GM19043 (cell line): ENCODE measurements around the gene PCNX3.
"Not testable (repeated sequence)": the region's sequence is repeated elsewhere in the genome, so short reads cannot be mapped to it uniquely, and the experiment has no call there.

Experiments used
- ATAC-seq: cut with Tn5 transposase; IDR thresholded peaks from one replicate; pipeline ENCODE4 v1.9.1; 2021; ENCODE audit warnings: low read depth; ENCODE audit not compliant: unreplicated experiment

The PCNX3 gene

GRCh38 chr11:65651589-65652510, 36.3 kb downstream of the PCNX3 start:
- ATAC-seq, result no peak

GRCh38 chr11:65652511-65653228, 37.1 kb downstream of the PCNX3 start:
- ATAC-seq, result peak; percentile 54

- ATAC-seq, result no peak
These were observed 38.0 kb downstream of the PCNX3 start for GRCh38 chr11:65653229-65654225.

GRCh38 chr11:65654375-65655349, 39.1 kb downstream of the PCNX3 start:
- ATAC-seq, result no peak

- ATAC-seq, result no peak
These were observed 40.2 kb downstream of the PCNX3 start for GRCh38 chr11:65655570-65656332.

GRCh38 chr11:65657426-65657825, 41.9 kb downstream of the PCNX3 start:
- no peak for ATAC-seq

- ATAC-seq, result no peak
These were observed 42.8 kb downstream of the PCNX3 start for GRCh38 chr11:65658174-65659021.

GRCh38 chr11:65660038-65660437, 44.5 kb downstream of the PCNX3 start:
- no peak for ATAC-seq

GRCh38 chr11:65660908-65661307, 45.3 kb downstream of the PCNX3 start:
- not testable (repeated sequence) for ATAC-seq

- ATAC-seq, result no peak
These were observed 46.1 kb downstream of the PCNX3 start for GRCh38 chr11:65661599-65662246.

GRCh38 chr11:65662247-65662798, 46.7 kb downstream of the PCNX3 start:
- no peak for ATAC-seq

- peak; percentile 65 for ATAC-seq
These were observed 47.4 kb downstream of the PCNX3 start, which contains the start of gene RELA for GRCh38 chr11:65662799-65663638. Gene RELA (minus strand): TSS chr11:65662916. CDS start chr11:65662832, 84 bp downstream.

- ATAC-seq, result no peak
These were observed 48.1 kb downstream of the PCNX3 start for GRCh38 chr11:65663639-65664200.

GRCh38 chr11:65672180-65672860, 56.7 kb downstream of the PCNX3 start:
- ATAC-seq, result no peak

GRCh38 chr11:65672982-65673381, 57.4 kb downstream of the PCNX3 start:
- no peak for ATAC-seq
